GF-D8 (cell line): ENCODE data around the gene POGZ.
"Not testable (repeated sequence)": the region's sequence is repeated elsewhere in the genome, so short reads cannot be mapped to it uniquely, and the experiment has no call there.

Source experiments
- DNase-seq: peaks from one replicate; lab custom pipeline; 2025; lab: John Stamatoyannopoulos, UW

Gene POGZ

GRCh38 chr1:151476083-151476482 is 16.8 kb upstream of the POGZ start:
- DNase-seq = no peak

- DNase-seq = no peak
These were observed 15.9 kb upstream of the POGZ start for GRCh38 chr1:151475175-151475574.

- no peak for DNase-seq
These were observed 15.5 kb upstream of the POGZ start for GRCh38 chr1:151474745-151475144.

GRCh38 chr1:151472856-151473731 is 13.8 kb upstream of the POGZ start:
- DNase-seq = no peak

- no peak for DNase-seq
These were observed 5.7 kb upstream of the POGZ start for GRCh38 chr1:151465026-151465425.

- DNase-seq = peak; percentile 71
These were observed 2.4 kb upstream of the POGZ start for GRCh38 chr1:151461694-151462093.

- DNase-seq = no peak
These were observed 428 bp downstream of the POGZ start for GRCh38 chr1:151458802-151459330.

GRCh38 chr1:151457911-151458801 is 1.1 kb downstream of the POGZ start:
- peak; percentile 29 for DNase-seq

GRCh38 chr1:151455966-151456365 is 3.3 kb downstream of the POGZ start:
- DNase-seq = no peak

GRCh38 chr1:151455231-151455630 is 4.1 kb downstream of the POGZ start:
- DNase-seq = no peak

GRCh38 chr1:151447696-151448095 is 11.6 kb downstream of the POGZ start:
- DNase-seq = no peak

- DNase-seq = no peak
These were observed 14.5 kb downstream of the POGZ start for GRCh38 chr1:151444783-151445177.

GRCh38 chr1:151443846-151444782 is 15.2 kb downstream of the POGZ start:
- peak; percentile 22 for DNase-seq

GRCh38 chr1:151437396-151437795 is 21.9 kb downstream of the POGZ start:
- DNase-seq = not testable (repeated sequence)

- no peak for DNase-seq
These were observed 22.3 kb downstream of the POGZ start for GRCh38 chr1:151436985-151437384.

- DNase-seq = no peak
These were observed 24.1 kb downstream of the POGZ start for GRCh38 chr1:151435174-151435573.

GRCh38 chr1:151433827-151434226 is 25.5 kb downstream of the POGZ start:
- not testable (repeated sequence) for DNase-seq

- DNase-seq = no peak
These were observed 31.2 kb downstream of the POGZ start for GRCh38 chr1:151428068-151428467.

GRCh38 chr1:151425103-151425502 is 34.2 kb downstream of the POGZ start:
- no peak for DNase-seq

- DNase-seq = no peak
These were observed 39.5 kb downstream of the POGZ start for GRCh38 chr1:151419819-151420218.

- DNase-seq = no peak
These were observed 41.2 kb downstream of the POGZ start for GRCh38 chr1:151418081-151418480.

GRCh38 chr1:151416231-151416630 is 43.1 kb downstream of the POGZ start:
- DNase-seq = no peak
